Stimulated activated CD4-positive, alpha-beta T cell treated with anti-CD3 and anti-CD28 coated beads, Interleukin-2, amount 100 ng/mL, for 24 hours (primary cell): ENCODE results near the gene RUNX2.

Experiments
- DNase-seq, 2 donors: peaks; one replicate each; pipeline ENCODE4 v3.0.0-alpha.2; 2020

RUNX2 gene

DNA sequence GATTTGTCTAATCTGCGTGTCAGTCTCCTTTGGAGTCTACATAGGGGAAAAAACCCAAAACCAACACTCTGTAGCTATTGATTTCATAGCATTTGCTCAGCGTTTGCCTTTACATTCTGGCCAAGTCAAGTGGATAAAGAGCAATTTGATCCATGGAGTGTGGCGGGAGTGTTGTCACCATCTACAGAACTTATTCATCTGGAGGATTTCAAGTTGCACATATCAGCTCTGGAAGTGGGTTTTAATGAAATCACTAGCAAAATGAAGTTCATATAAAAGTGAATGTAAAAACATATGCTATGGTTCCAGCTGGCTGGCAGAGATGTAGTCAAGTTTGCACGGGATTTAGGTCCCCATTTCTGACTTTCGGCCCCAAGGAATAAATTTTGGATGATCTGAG, 269.3 kb downstream of the RUNX2 start:
- DNase-seq, result no peak

DNA sequence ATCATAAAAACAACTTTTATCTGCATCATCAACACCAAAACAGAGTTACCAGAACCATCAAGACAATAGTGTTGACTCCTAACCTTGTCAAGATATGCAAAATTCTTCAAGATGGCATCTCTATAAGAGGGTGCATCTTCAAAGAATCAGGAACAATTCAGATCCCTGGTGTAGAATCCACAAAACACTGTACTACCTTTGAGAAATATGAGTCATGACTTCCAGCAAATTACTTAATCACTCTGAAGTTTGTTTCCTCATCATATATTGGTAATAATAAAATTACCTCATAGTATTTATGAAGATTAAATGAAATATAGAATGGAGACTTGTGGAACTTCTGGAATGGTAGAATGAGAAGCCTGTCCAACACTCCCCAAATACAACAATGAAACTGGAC, 270.9 kb downstream of the RUNX2 start:
- no peak for DNase-seq

DNA sequence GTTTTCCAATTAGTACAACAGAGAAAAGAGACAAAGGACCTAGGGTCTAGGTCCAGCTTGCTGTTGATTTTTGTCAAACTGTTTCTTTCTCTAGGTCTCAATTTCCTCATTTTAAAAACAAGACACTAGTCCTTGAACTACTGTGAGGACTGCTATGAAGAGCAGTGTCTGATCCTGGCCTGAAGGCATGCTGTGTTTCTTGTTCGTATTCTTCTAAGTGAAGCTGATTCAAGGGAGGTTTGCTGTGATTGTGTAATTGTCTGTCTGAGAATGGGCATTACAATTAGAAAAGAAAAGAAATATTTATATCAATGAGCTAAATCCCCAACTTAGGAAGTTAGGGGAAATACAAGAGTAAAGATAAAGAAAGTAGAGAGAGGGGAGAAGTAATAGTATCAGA, 277.8 kb downstream of the RUNX2 start:
- DNase-seq, result no peak

DNA sequence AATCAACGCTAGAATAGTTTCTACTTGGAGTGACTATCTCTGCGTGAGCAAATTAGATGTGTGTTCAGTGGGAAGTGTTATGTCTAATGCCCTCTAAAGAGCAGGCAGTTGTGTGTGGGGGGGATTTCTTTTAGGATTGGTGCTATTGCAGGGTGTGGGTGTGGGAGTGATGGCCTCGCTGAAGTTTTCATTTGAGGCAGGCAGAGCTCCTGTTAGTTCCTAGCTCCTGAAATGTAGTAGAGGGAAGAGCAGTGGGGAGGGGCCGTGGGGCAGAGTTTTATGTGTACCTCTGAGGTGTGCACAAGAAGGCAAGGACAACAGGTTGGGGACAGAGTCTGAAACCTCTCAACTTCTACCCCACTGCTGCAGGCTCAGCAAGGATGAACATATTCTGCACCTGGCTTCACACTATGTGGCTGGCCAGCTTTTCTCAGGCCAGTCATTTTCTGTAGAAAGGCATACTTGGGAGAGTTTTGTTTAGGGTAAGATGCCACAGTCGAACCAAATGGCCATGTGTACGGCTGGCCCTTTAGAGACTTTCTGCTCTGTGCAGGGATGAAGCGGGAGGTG, 278.8 kb downstream of the RUNX2 start:
- DNase-seq, result no peak

DNA sequence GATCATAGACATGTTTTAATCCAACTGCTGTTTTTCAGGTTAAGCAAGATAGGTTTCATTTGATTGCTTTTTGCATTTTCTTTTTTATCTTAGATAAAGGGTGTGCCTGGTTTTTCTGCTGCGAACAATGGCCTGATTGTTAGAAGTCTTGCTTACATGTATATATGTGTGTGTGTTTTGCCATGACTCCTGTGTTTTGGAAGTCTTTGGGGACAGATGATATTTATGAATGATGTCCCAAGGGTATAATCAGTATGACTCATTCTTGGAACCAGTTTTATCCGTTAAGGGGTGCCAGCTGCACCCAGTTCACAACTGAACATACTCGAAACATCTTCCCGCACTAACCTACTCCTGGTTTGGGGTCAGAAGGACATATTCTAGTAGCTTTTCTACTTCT, 279.7 kb downstream of the RUNX2 start:
- no peak for DNase-seq

DNA sequence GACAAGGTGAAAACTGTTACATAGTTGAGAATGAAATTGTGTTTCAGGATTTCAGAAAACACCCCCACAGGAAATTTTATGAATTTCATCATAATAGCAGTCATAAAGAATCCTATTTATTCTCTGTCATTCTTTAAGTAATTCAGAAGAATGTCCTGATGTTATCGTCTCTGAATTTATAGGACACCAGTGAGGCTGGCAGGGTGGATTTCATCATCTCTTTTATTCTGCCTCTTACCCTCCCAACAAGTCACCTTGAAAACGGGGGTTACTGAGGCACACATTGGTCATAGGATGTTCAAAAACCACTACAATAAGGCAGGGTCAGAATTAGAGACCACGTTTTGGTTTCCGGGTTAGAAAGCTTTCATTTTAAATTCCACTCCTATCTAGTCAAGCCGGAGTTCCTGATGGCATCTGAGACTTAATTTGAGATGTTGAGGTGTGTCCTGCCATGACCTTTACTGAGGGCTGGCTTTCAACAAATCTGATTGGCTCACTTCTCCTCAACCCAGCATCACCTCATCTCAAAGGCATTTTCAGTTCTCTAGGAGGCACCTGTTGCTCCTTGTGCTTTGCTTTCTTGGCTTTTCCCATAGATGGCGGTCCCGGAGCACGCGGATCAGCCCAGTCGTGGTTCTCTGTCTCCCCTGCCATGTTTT, 280.3 kb downstream of the RUNX2 start:
- DNase-seq, result no peak

DNA sequence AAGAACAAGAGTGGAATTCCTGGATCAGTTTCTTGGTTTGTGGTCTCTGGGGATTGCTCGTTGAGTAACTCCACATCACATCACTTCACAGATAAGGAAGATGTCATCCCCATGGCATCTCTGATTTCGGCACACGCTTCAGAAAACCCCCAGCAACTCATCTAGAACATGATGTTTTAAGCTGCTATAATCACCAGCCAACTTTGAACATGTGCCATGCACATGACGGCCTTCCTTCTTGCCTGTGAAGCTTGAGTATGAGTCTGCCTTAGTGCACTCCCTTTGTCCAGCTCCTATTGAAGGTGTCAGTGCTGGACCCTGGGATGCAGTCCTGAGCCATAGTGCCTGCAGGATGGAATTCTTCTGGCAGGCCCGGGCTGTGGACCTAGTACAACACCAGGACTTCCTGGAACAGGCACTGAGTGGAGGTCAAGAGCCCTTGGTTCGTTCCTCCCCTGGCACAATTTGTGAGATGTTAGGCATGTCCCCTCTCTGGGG, 281.1 kb downstream of the RUNX2 start:
- DNase-seq, result no peak

DNA sequence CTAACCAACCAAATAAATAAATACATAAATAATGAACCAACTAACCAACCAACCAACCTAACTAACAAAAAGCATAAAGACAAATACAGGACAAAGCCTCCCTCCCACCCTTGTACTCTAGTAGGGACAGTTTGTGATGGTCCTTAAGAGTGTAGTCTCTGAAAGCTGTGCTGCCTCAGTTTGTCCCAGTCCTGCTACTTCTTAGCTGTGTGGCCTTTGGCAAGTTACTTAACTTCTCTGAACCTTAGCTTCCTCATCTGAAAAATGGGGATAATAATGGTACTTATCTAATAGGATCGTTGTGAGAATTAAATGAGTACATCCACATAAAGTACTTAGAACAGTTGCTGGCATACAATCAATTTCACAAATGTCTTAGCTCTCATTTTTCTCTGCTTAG, 282.2 kb downstream of the RUNX2 start:
- DNase-seq, result no peak

DNA sequence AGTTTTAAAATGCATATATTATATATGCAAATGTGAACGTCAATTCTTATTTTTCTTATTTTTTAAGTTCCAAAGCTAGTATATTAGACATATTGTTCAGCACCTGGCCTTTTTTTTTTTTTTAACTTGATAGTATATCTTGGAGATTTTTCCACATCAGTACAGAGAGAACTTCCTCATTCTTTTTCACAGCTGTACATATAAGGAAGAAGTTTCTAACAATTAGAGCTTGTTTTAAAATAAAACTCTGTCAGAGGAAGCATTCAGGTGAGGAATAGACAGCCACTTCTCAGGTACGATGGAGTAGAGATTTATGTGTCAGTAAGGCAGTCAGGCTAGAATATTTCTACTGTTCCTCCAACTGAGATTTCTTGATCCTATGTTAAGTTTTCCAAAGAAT, 282.7 kb downstream of the RUNX2 start:
- DNase-seq, result no peak

DNA sequence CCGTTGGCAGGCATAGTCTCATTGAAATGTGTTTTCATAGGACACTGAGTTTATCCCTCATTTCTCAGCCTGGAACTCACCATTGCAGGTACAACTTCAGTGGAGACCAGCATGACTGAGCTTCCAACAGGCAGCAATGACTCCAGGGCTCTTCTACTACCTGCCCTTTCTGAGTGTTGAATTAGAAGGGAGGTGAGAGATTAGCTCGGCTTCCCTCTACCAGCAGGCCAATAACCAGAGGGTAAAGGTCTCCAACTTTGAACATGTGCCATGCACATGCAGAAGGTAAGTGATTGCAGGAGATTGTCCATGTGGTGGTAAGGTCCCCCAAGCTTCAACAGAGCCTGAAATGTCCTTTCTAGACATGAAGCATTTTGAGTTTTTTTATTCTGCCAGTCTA, 283.4 kb downstream of the RUNX2 start:
- no peak for DNase-seq

DNA sequence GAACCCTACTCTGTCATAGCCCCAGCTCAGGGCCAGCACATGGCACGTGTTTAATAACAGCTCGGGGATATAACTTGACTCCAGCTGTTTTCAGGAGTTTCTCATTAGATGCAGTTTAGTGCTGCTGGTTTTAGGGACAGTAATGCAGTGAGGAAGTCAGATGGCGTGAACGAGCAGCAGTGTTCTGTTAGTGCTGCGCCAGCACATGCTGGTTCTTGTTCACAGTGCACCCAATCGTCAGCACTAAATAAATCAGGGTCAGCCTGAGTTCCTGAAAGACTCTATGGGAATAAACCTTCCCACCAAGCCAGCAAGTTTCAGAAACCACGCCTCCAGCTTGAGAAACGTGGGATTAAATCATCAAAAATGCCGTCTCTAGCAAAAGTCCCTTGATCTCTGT, 285.5 kb downstream of the RUNX2 start:
- no peak for DNase-seq

DNA sequence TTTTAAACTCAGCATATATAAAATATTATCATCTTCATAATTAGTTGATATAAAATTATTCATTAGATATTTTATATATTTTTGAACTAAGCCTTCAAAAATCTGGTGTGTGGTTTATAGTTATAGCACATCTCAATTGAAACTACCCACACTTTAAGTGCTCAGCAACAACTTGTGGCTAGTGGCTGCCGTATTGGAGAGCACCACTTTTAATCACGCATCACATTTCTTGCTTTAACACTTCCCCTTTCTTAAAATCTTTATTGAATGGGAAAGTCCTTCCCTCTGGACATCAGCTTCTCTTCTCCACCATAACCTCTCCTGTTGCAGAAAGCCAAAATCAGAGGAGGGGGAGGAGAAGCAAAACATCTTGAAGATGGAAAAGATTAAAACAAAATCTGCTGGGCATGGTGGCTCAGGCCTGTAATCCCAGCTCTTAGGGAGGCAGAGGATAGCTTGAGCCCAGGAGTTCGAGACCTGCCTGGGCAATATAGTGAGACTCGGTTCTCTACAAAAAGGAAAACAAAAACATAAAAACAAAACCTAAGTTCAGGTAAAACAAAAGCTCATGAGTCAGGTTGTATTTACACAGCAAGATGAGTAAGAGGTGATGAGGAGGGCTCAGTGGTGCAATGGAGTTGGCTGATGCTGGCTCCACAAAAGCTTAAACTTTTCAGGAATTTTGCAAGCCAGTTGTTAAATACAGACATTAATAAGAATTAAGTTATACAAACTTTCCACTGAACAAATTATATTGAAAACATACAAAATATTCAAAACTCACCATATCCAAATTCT, 286.6 kb downstream of the RUNX2 start:
- no peak for DNase-seq

DNA sequence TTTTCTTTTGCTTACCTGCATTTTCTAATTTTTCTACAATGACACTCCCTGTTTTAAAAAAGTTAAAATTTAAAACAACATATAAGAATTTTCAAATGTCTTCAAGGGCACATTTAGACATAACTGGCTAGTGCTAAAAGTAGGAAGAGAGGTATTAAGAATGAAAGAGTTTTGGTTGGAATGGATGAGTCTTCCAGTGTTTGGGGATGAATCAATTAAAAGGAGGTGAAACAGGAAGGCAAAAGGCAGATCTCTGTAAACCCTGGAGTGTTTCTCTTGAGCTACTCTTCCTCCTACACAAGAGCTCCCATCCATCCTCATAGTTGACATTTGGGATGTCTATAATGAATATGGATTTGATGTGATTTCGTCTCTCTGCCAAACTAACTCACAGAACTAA, 288.1 kb downstream of the RUNX2 start:
- DNase-seq, result no peak

DNA sequence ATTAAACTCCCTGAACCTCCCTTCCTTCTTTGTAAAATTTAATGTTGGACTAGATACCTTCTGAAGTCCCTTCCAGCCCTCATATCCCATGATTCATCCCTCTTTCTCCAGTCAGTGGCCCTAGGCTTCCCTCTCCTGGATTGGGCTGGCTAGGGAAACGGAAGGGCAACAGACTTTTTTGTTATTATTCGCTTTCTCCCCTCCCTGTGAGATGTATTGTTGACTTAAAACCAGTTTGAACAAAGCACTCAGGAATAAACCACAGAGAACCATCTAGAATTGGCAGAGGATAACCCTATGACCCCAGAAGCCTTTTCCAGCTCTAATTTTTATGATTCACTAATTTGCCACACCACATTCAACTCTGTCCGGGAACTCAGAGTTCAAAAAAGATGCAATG, 289.3 kb downstream of the RUNX2 start:
- no peak for DNase-seq

DNA sequence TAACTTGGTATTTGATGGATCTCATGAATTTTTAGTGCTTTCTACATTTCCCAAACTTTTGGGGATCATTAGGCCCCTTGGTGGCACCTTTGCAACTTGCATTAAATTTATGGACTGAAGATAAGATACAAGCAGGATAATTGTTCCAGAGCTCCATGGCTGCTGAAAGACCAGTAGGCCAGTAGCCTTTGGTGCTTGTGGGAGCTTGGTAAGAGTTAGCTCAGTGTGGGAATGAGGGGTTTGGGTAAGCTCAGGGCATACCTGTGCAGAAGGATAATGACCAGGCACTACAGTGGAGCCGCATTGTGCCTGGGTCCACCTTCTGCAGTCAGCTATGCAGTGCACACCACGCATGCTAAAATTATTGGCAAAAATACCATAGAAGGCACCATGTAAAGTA, 290.1 kb downstream of the RUNX2 start:
- DNase-seq, result no peak

DNA sequence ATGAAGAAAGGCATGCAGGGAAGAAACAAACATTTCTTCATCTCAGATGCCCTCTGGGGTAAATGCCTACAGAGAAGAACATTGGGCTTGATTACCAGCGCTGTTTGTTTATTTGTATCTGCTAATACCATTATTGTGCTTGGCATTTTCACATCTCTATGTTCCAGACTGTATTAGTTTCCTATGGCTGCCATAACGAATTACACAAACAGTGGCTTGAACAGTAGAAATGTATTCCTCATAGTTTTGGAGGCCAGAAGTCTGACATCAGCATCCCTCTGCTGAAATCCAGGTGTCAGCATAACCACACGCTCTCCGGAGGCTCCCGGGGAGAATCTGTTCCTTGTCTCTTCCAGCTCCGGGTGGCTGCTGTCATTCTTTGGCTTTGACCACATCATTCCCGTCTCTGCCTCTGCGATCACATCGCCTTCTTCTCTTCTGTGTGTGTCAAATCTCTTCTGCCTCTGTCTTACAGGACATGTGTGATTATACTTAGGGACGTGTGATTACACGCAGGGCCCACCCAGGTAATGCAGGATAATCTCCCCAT, 291.2 kb downstream of the RUNX2 start:
- DNase-seq, result no peak

DNA sequence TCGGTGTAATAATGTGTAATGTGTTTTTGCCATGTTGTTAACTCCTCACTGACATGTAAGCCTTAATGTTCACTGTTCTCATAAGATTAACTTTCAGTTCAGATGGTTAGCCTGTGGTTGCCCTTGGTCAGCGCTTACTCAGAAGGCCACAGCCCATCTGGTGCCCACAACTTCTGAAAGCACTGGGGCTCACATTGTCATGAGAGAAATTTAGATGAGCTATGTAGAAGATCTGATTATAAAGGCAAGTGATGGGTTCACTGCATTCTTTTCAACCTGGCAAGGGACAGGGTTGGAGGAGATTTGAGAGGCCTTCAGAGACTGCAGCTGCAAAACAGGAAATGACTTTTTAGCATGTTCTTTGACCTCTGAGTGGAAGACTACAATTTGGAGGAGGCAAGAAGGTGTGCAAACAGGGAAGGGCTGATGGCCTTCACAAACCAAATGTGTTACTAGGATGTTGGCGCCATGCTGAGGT, 291.9 kb downstream of the RUNX2 start:
- no peak for DNase-seq

DNA sequence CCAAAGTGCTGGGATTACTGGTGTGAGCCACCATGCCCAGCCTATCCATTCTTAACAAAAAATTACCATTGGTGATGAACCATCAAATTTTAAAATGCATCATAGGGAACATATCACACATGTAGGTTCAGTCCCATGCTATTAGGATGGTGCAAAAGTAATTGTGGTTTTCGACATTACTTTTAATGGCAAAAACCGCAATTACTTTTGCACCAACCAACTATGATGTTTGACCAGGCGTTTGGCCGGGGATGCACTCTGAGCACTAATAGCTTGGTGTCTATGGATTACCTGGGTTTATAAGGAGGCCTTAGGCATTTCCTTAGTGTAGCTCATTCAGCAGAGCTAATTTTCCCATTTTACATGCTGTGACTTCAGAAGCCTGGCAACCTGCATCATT, 296.1 kb downstream of the RUNX2 start:
- DNase-seq, result no peak

DNA sequence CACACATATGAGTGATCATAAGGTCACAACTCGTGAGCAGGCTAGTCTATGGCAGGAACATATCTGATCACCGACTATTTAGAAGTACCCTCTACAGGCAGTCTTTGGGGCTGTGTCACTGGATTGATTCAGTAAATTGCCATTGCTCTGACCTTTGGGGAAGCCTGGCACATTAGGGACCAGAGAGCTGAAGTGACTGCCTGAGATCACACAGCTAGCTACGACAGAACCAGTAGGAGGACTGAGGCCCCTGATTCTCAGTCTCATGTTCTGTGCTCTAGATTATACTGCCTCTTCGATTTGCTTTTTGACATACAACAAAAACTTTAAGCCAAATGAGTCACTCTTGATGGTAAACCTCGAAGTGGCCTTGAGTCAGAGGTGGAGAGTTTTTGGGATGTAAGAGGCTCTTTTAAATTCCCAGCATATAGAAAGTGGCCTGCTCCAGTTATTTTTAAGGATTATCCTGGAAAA, 297.1 kb downstream of the RUNX2 start:
- no peak for DNase-seq

DNA sequence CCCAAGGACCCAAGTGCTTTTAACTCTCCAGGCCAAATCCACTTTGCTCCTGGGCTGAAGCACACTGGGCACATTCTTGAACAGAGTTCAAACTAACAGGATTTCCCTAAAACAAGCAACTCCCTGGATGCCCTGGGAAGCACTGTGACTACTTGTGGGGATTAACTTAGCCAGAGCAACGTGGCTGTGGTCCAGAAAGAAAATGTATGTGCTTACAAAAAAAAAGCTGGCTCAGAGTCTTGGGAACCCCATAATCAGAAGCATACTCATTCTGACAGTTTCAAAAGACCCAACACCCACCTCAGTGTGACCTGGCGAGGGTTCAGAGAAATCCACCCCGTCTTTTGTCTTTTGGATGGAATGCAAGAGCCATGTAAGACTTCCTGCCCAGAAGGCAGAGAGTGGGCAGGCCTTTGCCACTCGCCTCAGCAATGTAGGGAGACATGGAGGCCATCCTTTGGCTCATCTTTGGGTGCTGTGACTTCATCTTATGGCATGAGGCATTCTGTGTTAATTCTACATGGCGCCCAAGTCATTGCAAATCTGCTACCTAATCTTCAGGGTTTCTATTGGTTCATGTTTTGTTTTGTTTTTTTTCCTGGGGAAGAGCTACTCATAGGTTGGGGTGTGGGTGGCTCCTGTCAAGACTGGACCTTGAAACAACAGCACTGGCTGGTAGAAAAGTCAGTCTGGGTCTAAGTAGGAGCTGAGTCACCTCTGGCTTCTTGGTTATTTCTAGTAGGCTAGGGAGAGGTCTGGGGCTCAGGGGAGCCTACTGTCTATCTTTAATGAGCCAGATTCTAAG, 298.2 kb downstream of the RUNX2 start:
- DNase-seq, result peak in 1 of 2 donors; percentile 23

DNA sequence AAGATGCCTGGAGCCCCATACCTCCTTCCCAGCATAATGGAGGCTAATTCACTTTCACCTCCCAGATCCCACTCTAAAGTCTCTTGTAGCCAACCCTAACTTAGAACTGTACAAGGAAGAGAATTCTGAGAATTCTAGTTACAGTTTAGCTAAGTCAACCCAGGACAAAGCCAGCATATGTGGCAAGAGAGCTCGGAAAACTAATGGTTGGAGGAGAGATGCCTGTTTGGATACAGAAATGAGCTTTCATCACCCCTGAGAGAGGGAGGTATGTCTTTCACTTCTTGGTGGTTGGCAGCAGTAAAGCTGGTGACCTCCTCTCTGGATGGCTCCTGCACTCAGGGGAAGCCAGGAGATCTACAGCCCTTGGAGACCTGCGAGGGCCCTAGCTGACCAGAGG, 302.2 kb downstream of the RUNX2 start:
- DNase-seq, result no peak

DNA sequence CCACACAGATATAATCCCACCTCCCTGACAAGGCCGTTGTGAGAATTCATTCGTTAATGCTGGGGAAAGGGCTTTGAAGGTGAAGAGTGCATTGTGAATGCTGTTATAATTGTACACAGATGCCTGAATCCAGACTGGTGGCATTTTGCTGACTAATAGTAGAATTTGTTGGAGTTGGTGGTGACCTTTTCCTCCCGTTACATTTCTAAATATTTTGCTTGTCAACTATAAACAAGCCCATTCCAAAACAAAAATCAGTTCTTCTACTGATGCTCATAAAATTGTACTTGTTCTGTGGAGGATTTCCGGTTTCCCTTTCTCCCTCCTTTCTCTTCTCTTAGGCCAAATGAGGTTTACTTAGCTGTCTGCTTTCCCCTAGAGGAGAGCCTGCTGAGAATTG, 302.7 kb downstream of the RUNX2 start:
- no peak for DNase-seq

DNA sequence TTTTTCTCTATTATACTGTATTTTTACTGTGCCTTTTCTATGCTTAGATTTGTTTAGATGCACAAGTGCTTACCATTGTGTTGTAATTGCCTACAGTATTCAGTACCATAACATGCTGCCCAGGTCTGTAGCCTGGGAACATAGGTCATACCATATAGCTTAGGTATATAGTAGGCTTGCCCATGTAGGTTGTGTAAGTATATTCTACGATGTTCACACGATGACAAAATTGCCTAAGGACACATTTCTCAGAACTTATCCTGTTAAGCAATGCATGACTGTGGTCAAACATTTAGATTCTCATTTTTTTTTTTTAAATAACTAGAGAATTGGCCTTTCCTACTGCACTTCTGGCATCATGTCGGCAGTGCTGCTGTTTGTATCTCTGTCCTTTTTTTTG, 303.3 kb downstream of the RUNX2 start:
- DNase-seq, result no peak
